HepG2 (cell line): Measurements from ENCODE around the gene NSD1. TPM values are rescaled to one million over a fixed set of nuclear protein-coding genes. Genes with fewer than 3 reads are reported as not detected.

Experiments
- ATAC-seq: fragments of 200-7000 bp; cut with Tn5 transposase; 3 replicates; pipeline ENCODE4 v1.9.1; 2020; ENCODE audit warnings: mild to moderate bottlenecking, moderate library complexity
- BruUV-seq: library from RNA; stranded (reverse); fragments of 400-500 nt; replicated peaks from 2 replicates; lab custom pipeline; 2021; lab: Mats Ljungman, UMichigan
- CTCF ChIA-PET: fragments of 300-600 bp; formaldehyde crosslinking; extraction: SDS; loops from one replicate; lab custom pipeline; 2021; ENCODE audit warnings: low total read pairs, inconsistent platforms, low intra/inter-chr PET ratio; lab: Yijun Ruan, JAX
- POLR2A ChIA-PET: fragments of 350-600 bp; sonication (Branson Sonifier 250); formaldehyde crosslinking; loops from one replicate; lab custom pipeline; 2020; ENCODE audit warnings: antibody characterized with exemption, inconsistent platforms; lab: Yijun Ruan, JAX
- DNase-seq: peaks from one replicate; pipeline ENCODE4 v3.0.0-alpha.2; 2015; ENCODE audit warnings: low spot score
- FAIRE-seq: peaks from 3 replicates; lab custom pipeline; 2011; peaks lifted over from hg19 to GRCh38; lab: Jason Lieb, UNC
- H2AFZ ChIP-seq: one replicate; pipeline ENCODE4 v1.6.1; 2011; ENCODE audit warnings: low read length, inconsistent platforms
- H3K27ac ChIP-seq: fragments of 300-600 bp; 3 replicates; pipeline ENCODE4 v1.8.0; 2011; ENCODE audit warnings: mixed run types, mild to moderate bottlenecking, mixed read lengths, low read length, inconsistent platforms; ENCODE audit not compliant: insufficient read depth; ENCODE audit errors: extremely low read length
- H3K27me3 ChIP-seq, 2 experiments: fragments of 200-600 bp in 1 of 2; 2 replicates in 1 of 2; 3 replicates in 1 of 2; pipeline versions ENCODE4 v1.6.0 to v1.8.0; 2011; ENCODE audit warnings: low read length in 2 of 2, mild to moderate bottlenecking in 2 of 2, moderate library complexity in 2 of 2, inconsistent platforms in 1 of 2; ENCODE audit not compliant: insufficient read depth in 2 of 2, control insufficient read depth in 1 of 2
- H3K36me3 ChIP-seq, 2 experiments: fragments of 200-600 bp in 1 of 2; replicated peaks in 1 of 2; 2 replicates in 1 of 2; 3 replicates in 1 of 2; pipeline versions ENCODE4 v1.5.1 to v1.8.0; 2011; ENCODE audit warnings: low read length in 2 of 2, inconsistent platforms in 1 of 2; ENCODE audit not compliant: insufficient read depth in 2 of 2, control insufficient read depth in 1 of 2
- H3K4me1 ChIP-seq: 2 replicates; pipeline ENCODE4 v1.5.1; 2012; ENCODE audit warnings: low read length, inconsistent platforms; ENCODE audit not compliant: insufficient read depth
- H3K4me2 ChIP-seq: 2 replicates; pipeline ENCODE4 v1.6.0; 2011; ENCODE audit warnings: low read depth, low read length, inconsistent platforms
- H3K4me3 ChIP-seq, 3 experiments: fragments of 200-600 bp in 1 of 3; sonication (generic), shearing (Covaris generic) in 1 of 3; replicated peaks in 1 of 3; 2 replicates each; pipeline ENCODE4 v1.5.1; 2011 to 2016; ENCODE audit warnings: low read length in 3 of 3, inconsistent platforms in 2 of 3, low read depth in 2 of 3, mild to moderate bottlenecking in 2 of 3, control low read depth in 1 of 3, mixed read lengths in 1 of 3; ENCODE audit not compliant: insufficient read depth in 1 of 3
- H3K79me2 ChIP-seq: one replicate; pipeline ENCODE4 v1.6.1; 2011; ENCODE audit warnings: low read length, inconsistent platforms; ENCODE audit not compliant: insufficient read depth
- H3K9ac ChIP-seq: 2 replicates; pipeline ENCODE4 v1.6.0; 2011; ENCODE audit warnings: mild to moderate bottlenecking, low read depth, low read length, inconsistent platforms; ENCODE audit not compliant: insufficient read depth
- H3K9me3 ChIP-seq: 2 replicates; pipeline ENCODE4 v1.5.1; 2012; ENCODE audit warnings: mild to moderate bottlenecking, low read length
- H4K20me1 ChIP-seq: 2 replicates; pipeline ENCODE4 v1.6.0; 2011; ENCODE audit warnings: inconsistent platforms, mild to moderate bottlenecking, low read length, moderate library complexity; ENCODE audit not compliant: insufficient read depth
- AGO2 ChIP-seq: fragments of 200-400 bp; formaldehyde crosslinking; optimal IDR thresholded peaks from 2 replicates; pipeline ENCODE3; 2017; ENCODE audit warnings: mild to moderate bottlenecking, low read depth, low read length, moderate library complexity
- DDIT3 ChIP-seq: sonication (generic); formaldehyde crosslinking; IDR thresholded peaks from 2 replicates; pipeline ENCODE4 v1.4.0; 2020; ENCODE audit warnings: mild to moderate bottlenecking, missing genetic modification reagents
- HNRNPUL1 ChIP-seq: fragments of 200-400 bp; formaldehyde crosslinking; IDR thresholded peaks from 2 replicates; pipeline ENCODE4 v1.6.1; 2017; ENCODE audit warnings: low read depth, mild to moderate bottlenecking, low read length, moderate library complexity
- ZNF318 ChIP-seq: sonication (generic); formaldehyde crosslinking; IDR thresholded peaks from 2 replicates; pipeline ENCODE4 v1.4.0; 2020; ENCODE audit warnings: mild to moderate bottlenecking, missing genetic modification reagents
- ZNF597 ChIP-seq: sonication (generic); formaldehyde crosslinking; IDR thresholded peaks from 2 replicates; pipeline ENCODE4 v1.5.0; 2020; ENCODE audit warnings: missing genetic modification reagents
- ZNF777 ChIP-seq: sonication (generic); formaldehyde crosslinking; IDR thresholded peaks from 2 replicates; pipeline ENCODE4 v1.4.0; 2020; ENCODE audit warnings: missing genetic modification reagents
- WGBS: methylation state at CpG from one replicate; pipeline ENCODE4 v1.1.6; 2017; ENCODE audit warnings: low lambda C conversion rate; 5-methylcytosine and 5-hydroxymethylcytosine counted together
- in situ Hi-C: cut with HindIII; loops from 2 replicates; pipeline ENCODE4 v1.10.0; 2017; ENCODE audit warnings: low pct_unique_long_range_greater_than_20kb; ENCODE audit not compliant: extremely low pct_ligation_motif_present
- intact Hi-C: fragments of 100-400 bp; cut with micrococcal nuclease; formaldehyde crosslinking; loops from one replicate; pipeline ENCODE4 v1.10.0; 2022; ENCODE audit not compliant: unreplicated experiment
- polyA plus RNA-seq, 8 experiments: library from polyadenylated mRNA; depleted of rRNA in 3 of 8; stranded (reverse) in 7 of 8; unstranded in 1 of 8; fragments of >200 nt; fragmentation: Illumina TruSeq in 4 of 8; extraction: Trizol in 4 of 8; gene quantifications; 2 replicates each; pipeline versions ENCODE4 v1.2.1 to v1.2.3, GENCODE V29; 2011 to 2016; ENCODE audit warnings: low read depth in 4 of 8, missing spikeins in 1 of 8, mixed read lengths in 1 of 8; ENCODE audit not compliant: insufficient read depth in 1 of 8
- total RNA-seq, 5 experiments: library from RNA; depleted of rRNA; stranded (reverse); fragments of >200 nt; fragmentation: Illumina TruSeq; extraction: Trizol; gene quantifications; 2 replicates each; pipeline ENCODE4 v1.2.3, GENCODE V29; 2016; ENCODE audit warnings: low read depth in 1 of 5

Gene NSD1
- total and polyA plus RNA-seq, 2 of the 13 experiments (the other 11 are each of a cell fraction or from before 2014, with no cell fraction given) = 0.01 to 0.09 TPM

GRCh38 chr5:177335701-177336065 is 202.1 kb downstream of the NSD1 start:
- CTCF ChIA-PET = interaction anchor here (1.2 to 2.9 kb wide), 4 partner anchors 18 to 222 kb away, joined by 3 to 38 read pairs (median 6); no protein-coding TSS in a partner anchor
- 97% methylated on average over 7 of the region's 7 CpGs for WGBS
- no peak for ATAC-seq

More at GRCh38 chr5:177335701-177336065, 202.1 kb downstream of the NSD1 start:
- Histone ChIP-seq H3K9me3 (no peaks in the 10 kb centered on the region), H3K4me2 (no peak overlapping the region), H2AFZ (no peak overlapping the region), H3K4me3 (no peak overlapping the region), H3K9ac (no peak overlapping the region), H3K27ac (no peak overlapping the region), H3K27me3 (no peaks in the 10 kb centered on the region), H3K79me2 (peaks cover 6% of the 10 kb centered on the region), H3K36me3 (peaks cover 42 to 88% of the 10 kb centered on the region in 2 experiments), H3K4me1 (no peaks in the 10 kb centered on the region), H4K20me1 (0 out of 2 replicates have a peak, but pooled peaks cover 3% of the 10 kb centered on the region)
- intact Hi-C loops (loop anchor here (1.0 to 2.0 kb wide), 2 partner anchors 17 to 23 kb away; no protein-coding TSS in a partner anchor), in situ Hi-C loops (no loop called here)
- POLR2A ChIA-PET = interaction anchor here (1.0 to 1.1 kb wide), 3 partner anchors 10 to 249 kb away, joined by 3 read pairs; partner anchors contain the start of gene FGFR4
- BruUV-seq = no TSS peak
- no peak for TF ChIP-seq HNRNPUL1
- TF ChIP-seq ZNF318 (CRISPR knock-in tag) = no peak
- peak; percentile 24 for TF ChIP-seq AGO2
- TF ChIP-seq ZNF597 (CRISPR knock-in tag) = no peak
- TF ChIP-seq ZNF777 (CRISPR knock-in tag) = no peak
- no peak for TF ChIP-seq DDIT3 (CRISPR knock-in tag)
- DNase-seq (no peak), FAIRE-seq (no peak)
